Lower lobe of right lung (tissue), 2 donors: ENCODE results near the gene WIPF2. TPM values are rescaled to one million over a fixed set of nuclear protein-coding genes. Genes with fewer than 3 reads are reported as not detected.
"Not testable (repeated sequence)": the region's sequence is repeated elsewhere in the genome, so short reads cannot be mapped to it uniquely, and the experiment has no call there.

ENCODE experiments used
- ATAC-seq, 2 donors: fragments of 200-7000 bp; cut with Tn5 transposase; one replicate each; pipeline ENCODE4 v1.9.1; 2020 to 2022; ENCODE audit warnings: mild to moderate bottlenecking in 2 of 2, moderate library complexity in 2 of 2
- DNase-seq: peaks from one replicate; pipeline ENCODE4 v3.0.0-alpha.2; 2020
- H3K27ac ChIP-seq: fragments of 200-600 bp; one replicate; pipeline ENCODE4 v1.8.0; 2022
- H3K27me3 ChIP-seq: fragments of 200-600 bp; one replicate; pipeline ENCODE4 v1.8.0; 2022; ENCODE audit warnings: low read depth
- H3K36me3 ChIP-seq: fragments of 200-600 bp; one replicate; pipeline ENCODE4 v1.8.0; 2022; ENCODE audit warnings: mild to moderate bottlenecking
- H3K4me1 ChIP-seq: fragments of 200-600 bp; one replicate; pipeline ENCODE4 v1.8.0; 2022
- H3K4me3 ChIP-seq: fragments of 200-600 bp; one replicate; pipeline ENCODE4 v1.8.0; 2022; ENCODE audit warnings: mild to moderate bottlenecking
- H3K9me3 ChIP-seq: fragments of 200-600 bp; one replicate; pipeline ENCODE4 v1.8.0; 2022
- intact Hi-C: fragments of 100-400 bp; cut with DNase I; formaldehyde crosslinking; loops from one replicate; pipeline ENCODE4 v1.11.0; 2022
- total RNA-seq: library from RNA; stranded (reverse); fragmentation: NEBNext Ultra II Directional; extraction: Animal tissue kit (Norgen Biotek cat#: 25700); gene quantifications from one replicate; pipeline ENCODE4 v1.2.1, GENCODE V29; 2021
- TF ChIP-seq, protein P1 (sequence below): fragments of 200-600 bp; IDR thresholded peaks from one replicate; pipeline ENCODE4 v1.8.0; 2022; ENCODE audit warnings: antibody characterized with exemption, mild to moderate bottlenecking
- donor health status: DM: no; HTN: yes; CAD: no; lungs with severe emphysema.

Gene WIPF2
- total RNA-seq, 1 donor from 2014 or later = 42.4 TPM

DNA sequence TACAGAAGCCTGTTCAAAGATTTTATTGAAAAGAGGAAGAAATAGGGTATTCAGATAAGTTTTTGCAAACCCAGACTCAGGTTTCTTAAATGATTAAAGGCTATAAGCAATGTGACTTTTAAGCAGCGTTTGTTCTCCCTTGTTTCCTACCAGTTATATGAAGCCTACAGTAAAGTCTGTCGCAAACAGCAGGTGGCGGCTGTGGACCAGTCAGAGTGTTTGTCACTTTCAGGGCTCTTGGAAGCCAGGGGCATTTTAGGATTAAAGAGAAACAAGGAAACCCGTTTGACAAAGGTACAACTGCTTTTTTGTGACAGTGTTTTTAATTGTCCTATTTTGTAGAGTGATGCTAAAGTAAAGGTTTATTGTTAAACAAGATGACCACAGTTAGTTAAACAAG is 82.2 kb downstream of the WIPF2 start:
- TF ChIP-seq, protein P1, sequence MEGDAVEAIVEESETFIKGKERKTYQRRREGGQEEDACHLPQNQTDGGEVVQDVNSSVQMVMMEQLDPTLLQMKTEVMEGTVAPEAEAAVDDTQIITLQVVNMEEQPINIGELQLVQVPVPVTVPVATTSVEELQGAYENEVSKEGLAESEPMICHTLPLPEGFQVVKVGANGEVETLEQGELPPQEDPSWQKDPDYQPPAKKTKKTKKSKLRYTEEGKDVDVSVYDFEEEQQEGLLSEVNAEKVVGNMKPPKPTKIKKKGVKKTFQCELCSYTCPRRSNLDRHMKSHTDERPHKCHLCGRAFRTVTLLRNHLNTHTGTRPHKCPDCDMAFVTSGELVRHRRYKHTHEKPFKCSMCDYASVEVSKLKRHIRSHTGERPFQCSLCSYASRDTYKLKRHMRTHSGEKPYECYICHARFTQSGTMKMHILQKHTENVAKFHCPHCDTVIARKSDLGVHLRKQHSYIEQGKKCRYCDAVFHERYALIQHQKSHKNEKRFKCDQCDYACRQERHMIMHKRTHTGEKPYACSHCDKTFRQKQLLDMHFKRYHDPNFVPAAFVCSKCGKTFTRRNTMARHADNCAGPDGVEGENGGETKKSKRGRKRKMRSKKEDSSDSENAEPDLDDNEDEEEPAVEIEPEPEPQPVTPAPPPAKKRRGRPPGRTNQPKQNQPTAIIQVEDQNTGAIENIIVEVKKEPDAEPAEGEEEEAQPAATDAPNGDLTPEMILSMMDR = peak; percentile 11
- intact Hi-C loops = loop anchor here (5.0 to 10.0 kb wide), 2 partner anchors 56 to 113 kb away; partner anchors contain the start of gene TOP2A
- Histone ChIP-seq H3K36me3 (no peaks in the 10 kb centered on the region), H3K27me3 (no peaks in the 10 kb centered on the region), H3K9me3 (no peaks in the 10 kb centered on the region), H3K4me1 (peaks cover 28% of the 10 kb centered on the region), H3K4me3 (no peak overlapping the region), H3K27ac (no peak overlapping the region)
- DNase-seq (no peak), ATAC-seq (no peak)

- Histone ChIP-seq H3K27ac (peak overlapping the region; percentile 20), H3K4me1 (peaks cover 46% of the 10 kb centered on the region), H3K9me3 (no peaks in the 10 kb centered on the region), H3K4me3 (no peak overlapping the region), H3K36me3 (no peaks in the 10 kb centered on the region), H3K27me3 (no peaks in the 10 kb centered on the region)
- TF ChIP-seq, protein P1 = peak; percentile 78
- DNase-seq (no peak), ATAC-seq (peak; percentile 78 to 81)
- intact Hi-C loops = loop anchor here (5.0 to 10.0 kb wide), 2 partner anchors 54 to 112 kb away; partner anchors contain the start of gene TOP2A
These were observed 84.0 kb downstream of the WIPF2 start for GRCh38 chr17:40303009-40303657.

DNA sequence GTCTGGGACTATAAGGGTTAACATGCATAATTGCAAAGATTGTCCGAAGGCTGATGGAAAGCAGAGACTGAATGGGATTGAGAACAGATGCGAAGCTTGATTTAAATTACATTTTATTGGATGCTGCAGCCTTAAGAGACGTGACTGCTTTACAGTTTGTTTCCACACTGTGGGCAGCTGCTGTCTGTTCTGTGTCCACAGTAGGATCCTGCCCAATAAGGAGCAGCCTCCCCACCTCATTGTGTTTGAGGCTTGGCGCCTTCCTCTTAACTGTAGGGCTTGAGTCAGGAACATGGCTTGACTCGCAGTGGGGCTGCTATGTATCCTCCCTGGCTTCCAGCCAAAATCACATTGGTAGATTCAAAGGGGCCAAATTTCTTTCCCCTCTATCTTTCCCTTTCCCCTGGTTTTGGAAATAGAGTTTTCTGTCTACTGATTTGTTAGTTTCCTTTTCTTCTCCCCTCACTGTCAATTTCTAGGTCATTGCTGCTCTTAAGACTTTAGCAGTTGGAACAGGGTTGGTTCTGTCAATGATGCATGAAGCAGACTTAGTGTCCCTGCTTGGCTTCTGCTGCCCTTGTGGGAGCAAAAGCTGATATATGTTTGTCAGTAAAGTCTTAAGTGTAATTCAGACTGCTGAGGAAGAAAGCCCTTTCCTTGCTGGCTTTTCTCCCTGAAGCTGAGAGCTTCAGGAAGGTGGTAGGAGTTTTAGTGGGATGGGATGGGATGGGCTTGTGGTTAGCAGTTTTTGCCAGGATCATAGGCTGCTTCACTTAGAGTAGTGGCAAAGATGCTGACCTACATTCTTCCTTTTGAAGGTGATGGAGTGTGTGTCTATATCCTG is 84.8 kb downstream of the WIPF2 start:
- Histone ChIP-seq H3K4me3 (no peak overlapping the region), H3K9me3 (no peaks in the 10 kb centered on the region), H3K4me1 (peaks cover 54% of the 10 kb centered on the region), H3K27ac (peak overlapping the region; percentile 20), H3K27me3 (no peaks in the 10 kb centered on the region), H3K36me3 (no peaks in the 10 kb centered on the region)
- ATAC-seq (peak; percentile 34 to 49), DNase-seq (no peak)
- TF ChIP-seq, protein P1 = no peak
- intact Hi-C loops = loop anchor here (5.0 to 10.0 kb wide), 2 partner anchors 53 to 111 kb away; partner anchors contain the start of gene TOP2A

GRCh38 chr17:40304552-40304863 is 85.4 kb downstream of the WIPF2 start:
- not testable (repeated sequence) for H3K36me3 ChIP-seq, H3K9me3 ChIP-seq, ATAC-seq, DNase-seq, H3K27me3 ChIP-seq, H3K4me3 ChIP-seq
- H3K4me1 ChIP-seq = peaks cover 54% of the 10 kb centered on the region
- H3K27ac ChIP-seq = peak overlapping the region; percentile 20
- intact Hi-C loops = loop anchor here (5.0 to 10.0 kb wide), 2 partner anchors 53 to 110 kb away; partner anchors contain the start of gene TOP2A

DNA sequence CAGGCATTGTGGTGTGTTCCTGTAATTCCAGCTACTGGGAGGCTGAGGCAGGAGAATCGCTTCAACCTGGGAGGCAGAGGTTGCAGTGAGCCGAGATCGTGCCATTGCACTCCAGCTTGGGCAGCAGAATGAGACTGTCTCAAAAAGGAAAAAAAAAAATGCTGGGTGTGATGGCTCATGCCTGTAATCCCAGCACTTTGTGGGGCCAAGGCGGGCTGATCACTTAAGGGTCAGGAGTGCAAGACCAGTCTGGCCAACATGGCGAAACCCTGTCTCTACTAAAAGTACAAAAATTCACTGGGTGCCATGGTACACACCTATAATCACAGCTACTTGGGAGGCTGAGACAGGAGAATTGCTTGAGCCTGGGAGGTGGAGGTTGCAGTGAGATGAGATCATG is 85.8 kb downstream of the WIPF2 start:
- DNase-seq, ATAC-seq, H3K9me3 ChIP-seq, H3K4me3 ChIP-seq, H3K36me3 ChIP-seq, H3K27me3 ChIP-seq: not testable (repeated sequence)
- intact Hi-C loops = loop anchor here (5.0 to 10.0 kb wide), 2 partner anchors 52 to 110 kb away; partner anchors contain the start of gene TOP2A
- Histone ChIP-seq H3K27ac (peak overlapping the region; percentile 20), H3K4me1 (peaks cover 54% of the 10 kb centered on the region)

DNA sequence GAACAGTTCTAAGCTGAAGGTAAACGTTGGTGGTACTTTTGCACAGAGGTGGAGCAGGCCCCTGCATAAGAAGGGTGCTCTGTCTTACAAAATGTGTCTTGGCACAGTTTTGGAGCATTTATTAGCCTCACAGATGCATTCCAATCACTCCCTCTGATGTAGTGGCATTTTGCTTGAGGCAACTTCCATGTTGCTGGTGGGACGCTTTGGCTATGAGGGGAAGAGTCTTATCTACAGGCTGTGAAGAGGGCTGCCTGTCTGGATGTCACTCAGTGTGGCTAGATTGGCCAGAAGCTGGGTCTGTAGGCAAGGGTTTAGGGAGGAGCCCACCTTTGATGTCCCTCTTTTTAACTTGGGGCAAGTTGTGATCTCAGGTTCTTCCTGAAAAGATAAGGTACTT is 87.3 kb downstream of the WIPF2 start:
- intact Hi-C loops = loop anchor here (10.0 kb wide), 1 partner anchor 108 kb away; the partner anchor contains the start of gene TOP2A
- Histone ChIP-seq H3K4me1 (peaks cover 69% of the 10 kb centered on the region), H3K27ac (peak overlapping the region; percentile 76), H3K27me3 (no peaks in the 10 kb centered on the region), H3K9me3 (no peaks in the 10 kb centered on the region), H3K4me3 (no peak overlapping the region), H3K36me3 (no peaks in the 10 kb centered on the region)
- TF ChIP-seq, protein P1 = no peak
- DNase-seq (no peak), ATAC-seq (no peak)
